NCI-H1436 treated with DMSO at 0.1 percent for 48 hours (cell line): ENCODE data around the gene CD83.
"Not testable (repeated sequence)": the region's sequence is repeated elsewhere in the genome, so short reads cannot be mapped to it uniquely, and the experiment has no call there.

Experiments used
- DNase-seq: peaks from one replicate; lab custom pipeline; 2025; lab: John Stamatoyannopoulos, UW

CD83 gene

DNA sequence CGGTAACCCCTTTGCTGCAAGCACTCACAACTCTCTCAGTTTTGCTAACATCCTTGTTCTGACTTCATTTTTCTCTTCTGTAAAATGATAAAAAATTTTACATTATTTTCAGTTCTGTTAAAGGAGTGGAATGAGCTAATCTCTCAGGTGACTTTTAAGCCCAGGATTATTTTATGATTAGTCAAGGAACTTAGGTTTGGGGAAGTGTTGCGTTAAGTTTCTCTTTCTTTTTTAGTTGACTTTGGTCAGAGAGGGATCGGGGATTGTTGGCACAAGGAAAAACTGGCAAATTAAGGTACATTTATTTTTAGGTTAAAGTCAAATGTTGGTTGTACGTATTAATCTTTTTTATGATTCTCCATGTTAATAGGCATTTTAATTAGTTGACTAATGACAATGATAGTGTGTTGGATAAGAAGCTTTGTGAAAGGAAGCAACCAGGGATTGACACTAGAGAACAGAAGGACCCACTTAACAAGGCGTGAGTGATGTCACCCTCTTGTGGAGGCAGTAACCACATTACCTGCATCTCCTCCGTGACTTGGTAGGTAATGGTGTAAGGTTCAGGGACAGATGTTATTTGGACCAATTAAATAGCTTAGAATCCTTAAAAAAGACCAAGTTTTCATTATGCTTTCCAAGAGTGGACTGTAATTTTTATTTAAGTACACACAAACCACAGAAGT, 31.6 kb downstream of the CD83 start:
- DNase-seq, result no peak

DNA sequence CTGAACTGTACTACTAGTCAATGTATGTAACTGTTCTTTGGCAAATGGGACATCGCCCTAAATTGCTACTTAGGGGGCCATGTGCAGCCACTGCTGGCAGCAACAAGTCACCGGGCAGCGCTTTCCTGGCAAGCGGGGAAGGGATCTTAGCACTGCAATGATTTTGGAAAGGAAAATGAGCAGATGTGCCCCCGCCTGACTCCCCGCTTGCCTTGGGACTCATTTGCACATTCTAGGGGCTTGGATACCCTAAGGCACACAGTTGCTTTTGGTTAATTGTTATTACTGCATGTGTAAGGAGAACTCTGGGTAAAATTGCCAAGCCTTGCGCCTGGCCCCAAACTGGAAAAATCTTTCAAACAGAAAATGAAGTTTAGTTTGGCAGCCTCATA, 32.2 kb downstream of the CD83 start:
- no peak for DNase-seq

DNA sequence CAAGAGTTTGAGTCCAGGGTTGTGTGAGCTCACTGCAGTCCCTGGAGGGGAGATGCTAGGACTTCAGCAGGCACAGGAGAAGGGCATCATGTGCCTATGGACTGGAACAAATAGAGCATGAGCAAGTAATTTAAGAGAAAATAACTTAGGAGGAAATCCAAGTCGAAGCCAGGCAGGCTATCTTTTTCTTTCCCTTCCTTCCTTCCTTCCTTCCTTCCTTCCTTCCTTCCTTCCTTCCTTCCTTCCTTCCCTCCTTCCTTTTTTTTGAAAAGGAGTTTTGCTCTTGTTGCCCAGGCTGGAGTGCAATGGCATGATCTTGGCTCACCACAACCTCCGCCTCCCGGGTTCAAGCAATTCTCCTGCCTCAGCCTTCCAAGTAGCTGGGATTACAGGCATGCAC, 33.7 kb downstream of the CD83 start:
- not testable (repeated sequence) for DNase-seq

DNA sequence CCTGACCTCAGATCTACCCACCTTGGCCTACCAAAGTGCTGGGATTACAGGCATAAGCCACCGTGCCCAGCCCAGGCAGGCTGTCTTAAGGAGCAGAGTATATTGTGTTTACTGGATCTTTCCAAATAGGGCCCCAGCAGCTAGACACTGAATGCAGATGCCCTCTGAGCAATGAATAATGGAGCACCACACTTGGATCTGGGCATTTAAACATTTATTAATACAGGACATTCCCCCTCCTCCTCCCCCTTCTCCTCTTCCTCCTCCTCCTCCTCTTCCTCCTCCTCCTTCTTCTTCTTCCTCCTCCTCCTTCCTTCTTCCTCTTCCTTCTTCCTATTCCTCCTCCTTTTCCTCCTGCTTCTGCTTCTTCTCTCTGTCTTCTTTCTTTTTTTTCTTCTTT, 34.2 kb downstream of the CD83 start:
- no peak for DNase-seq

DNA sequence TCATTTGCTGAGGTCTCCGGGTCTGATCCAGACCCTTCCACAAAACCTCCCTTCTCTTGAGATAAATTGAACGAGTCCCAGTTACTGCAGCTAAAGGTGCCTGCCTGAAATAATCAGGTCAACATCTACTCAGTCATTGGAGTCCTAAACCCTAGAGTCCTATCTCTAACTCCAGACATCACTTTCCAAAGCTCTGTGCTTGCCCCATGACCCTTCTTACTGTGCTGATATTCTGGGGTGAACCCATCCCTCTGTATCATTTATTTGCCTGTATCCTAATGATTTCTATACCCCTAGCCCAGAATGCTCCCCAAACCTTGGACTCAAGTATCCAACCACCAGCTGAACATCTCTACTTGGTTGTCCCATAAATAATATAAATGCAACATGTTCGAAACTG, 35.7 kb downstream of the CD83 start:
- DNase-seq, result no peak

DNA sequence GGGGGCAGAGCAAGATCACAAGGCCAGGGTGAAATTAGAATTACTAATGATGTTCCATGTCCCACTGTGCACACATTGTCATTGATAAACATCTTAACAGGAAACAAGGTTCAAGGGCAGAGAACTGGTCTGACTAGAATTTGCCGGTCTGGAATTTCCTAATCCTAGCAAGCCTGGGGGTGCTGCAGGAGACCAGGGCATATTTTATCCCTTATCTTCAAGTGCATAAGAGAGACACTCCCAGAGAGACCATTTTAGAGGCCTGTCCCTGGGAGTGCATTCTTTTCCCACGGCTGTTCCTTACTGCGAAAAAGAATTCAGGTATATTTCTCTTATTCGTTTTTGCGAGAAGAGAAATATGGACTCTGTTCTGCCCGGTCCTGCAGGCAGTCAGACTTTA, 41.5 kb downstream of the CD83 start:
- no peak for DNase-seq

DNA sequence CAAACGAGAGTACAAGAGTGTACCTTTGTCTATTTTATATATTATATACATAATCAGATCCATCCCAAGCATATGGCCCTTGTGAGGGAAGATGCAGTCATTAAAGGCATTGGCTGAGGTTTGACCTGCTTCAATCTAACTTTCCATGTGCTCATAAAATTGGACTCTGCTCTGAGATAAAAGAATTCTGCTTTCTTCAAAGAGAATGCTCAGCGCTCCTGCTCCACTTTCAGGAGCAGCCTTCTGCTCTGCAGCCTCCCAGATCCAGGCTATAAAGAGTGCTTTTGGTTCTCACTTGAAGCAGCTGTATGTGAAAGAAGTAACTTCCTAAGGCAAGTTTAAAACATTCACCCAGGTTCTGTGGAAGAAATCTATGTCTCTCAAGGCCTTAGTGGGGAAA, 45.3 kb downstream of the CD83 start:
- no peak for DNase-seq

DNA sequence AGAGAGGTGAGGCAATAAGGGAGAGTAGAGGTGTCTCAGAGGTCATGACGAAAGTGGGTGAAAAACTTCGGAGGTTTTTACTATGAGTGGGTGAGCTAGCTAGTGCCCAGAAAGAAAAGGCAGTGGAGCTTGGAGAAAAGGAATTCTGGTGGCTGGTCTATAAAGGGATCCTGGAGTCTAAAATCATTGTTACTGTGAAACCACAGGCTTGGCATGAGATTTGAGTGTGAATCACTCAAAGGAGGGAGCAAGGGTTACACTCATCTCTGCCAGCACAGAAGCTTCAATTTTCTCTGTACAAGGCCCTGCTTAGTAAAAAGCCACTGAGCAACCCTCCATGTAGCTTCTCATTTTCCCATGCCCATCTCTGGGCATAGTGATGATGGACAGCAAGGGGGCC, 47.5 kb downstream of the CD83 start:
- DNase-seq, result no peak

DNA sequence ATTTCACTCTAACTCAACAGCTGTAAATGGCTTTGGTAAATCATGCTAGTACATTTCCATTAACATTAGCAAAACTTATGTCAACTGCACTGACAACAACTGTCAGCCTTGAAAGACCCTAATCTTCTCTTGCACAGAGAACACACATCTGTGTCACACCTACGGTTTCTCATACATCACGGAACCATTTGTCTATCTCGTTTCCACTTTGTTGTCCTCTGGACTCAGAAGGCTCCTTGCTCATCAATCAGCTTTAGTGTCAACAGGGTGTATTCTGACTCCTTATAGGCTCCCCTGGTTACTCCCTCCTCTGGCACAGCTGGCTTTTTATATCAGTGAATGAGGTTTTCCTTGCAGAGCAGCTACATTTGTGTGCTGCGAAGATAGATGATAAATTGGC, 49.3 kb downstream of the CD83 start:
- DNase-seq, result no peak

DNA sequence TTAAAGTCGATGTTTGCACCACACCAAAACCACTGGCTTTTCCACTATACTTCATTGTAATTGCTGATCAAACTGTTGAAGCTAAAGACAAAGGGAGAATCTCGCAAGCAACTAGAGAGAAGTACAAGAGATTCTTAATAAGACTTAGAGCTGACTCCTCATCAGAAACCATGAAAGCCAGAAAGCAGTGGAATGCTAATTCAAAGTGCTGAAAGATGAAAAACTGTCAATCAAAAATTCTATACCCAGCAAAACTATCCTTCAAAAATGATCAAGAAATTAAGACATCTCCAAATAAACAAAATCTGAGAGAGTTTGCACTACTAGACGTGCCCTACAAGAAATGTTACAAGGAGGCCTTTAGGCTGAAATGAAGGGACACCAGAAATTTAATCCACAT, 52.6 kb downstream of the CD83 start:
- no peak for DNase-seq

DNA sequence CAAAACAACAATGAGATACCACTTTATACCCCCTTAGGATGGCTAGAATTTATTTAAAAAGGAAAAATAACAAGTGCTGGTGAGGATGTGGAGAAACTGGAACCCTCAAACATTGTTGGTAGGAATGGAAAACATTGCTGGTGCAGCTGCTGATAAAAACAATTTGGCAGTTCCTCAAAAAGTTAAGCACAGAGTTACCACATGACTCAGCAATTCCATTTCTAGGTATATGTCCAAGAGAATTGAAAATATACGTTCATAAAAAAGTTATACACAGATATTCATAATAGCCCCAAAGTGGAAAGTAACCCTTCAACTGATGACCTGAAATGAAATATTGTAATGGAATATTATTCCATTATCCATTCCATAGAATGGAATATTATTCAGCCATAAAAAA, 55.0 kb downstream of the CD83 start:
- DNase-seq, result no peak

DNA sequence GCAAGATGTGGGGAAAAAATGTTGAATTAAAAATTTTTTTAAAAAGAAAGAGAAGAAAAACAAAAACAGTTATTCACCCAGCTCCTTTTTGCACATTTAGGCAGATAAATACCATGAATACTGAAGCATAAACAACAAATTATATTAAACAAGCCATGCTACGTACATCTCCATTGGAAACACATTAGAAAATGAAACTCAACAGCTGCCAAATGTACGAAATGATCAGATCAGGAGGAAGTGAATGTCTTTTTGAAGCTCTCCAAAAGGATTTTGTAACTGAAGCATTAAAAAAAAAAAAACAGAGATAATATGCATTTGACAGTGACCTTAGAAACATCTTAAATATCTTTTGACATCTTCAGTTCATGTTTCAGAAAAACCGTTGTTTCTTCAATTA, 56.7 kb downstream of the CD83 start:
- DNase-seq, result no peak

DNA sequence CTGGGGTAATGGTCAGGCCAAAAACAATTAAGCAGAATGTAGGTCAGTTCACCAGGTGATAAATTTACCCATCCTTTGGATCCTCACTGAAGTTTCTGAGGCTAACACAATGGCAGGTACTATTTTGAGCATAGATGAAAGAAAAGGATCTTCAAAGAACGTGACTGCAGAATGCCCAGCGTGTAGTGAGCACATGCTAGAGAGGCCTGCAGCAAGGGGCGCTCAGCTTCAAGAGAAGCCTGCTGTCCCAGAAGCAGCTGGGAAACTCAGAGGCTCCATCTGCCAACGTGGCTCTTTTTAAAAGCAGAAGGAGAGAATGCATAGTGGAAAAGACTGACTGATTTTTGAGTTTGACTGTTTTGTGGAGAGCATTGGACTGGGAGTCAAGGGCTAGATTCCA, 57.4 kb downstream of the CD83 start:
- no peak for DNase-seq

DNA sequence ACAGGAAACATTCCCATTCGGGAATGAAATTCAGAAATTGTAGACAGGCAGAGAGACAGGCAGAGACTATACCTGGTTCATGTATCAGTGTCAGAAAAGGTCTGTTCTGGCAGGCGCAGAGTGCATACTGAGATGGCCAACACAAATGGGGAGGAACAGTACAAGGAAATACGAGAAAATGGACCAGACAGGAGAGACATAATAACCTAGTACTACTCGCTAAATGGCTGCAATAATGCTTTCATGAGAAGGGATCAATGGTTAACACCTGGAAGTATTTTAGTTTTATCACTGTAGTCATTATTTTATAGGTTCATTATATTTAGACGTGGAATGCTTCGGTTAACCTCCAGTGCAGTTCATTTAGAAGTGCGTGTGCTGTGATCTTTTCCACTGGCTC, 58.9 kb downstream of the CD83 start:
- DNase-seq, result no peak

DNA sequence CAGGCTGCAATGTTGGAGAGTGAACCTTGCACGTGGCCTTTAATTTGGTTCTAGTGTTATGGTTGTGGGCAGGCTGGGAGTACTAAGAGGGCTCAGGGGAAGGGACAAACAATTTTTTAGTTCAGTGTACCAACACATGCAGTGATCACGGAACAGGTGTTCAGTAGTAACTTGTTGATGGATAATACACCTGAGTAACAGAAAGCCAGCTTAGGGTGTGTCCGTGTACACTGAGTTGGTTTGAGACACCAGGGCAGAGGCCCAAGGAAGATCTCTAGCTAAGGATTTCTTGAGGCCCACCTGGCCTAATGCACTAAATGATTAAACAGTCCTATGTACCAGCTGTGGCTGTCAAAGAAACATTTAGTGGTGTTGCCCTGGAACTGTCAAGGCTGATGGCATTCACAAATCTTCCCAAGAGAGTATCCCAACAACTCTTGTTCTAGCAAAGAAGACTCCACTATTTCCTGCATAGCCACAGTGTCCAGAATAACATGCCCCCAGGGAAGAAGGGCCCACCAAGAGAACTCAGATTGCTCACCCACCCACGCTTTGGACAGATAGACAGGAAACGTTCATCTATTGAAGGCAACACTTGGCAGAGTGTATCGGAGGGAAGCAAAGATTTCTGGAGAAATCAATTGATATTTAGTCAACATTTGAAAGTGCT, 60.0 kb downstream of the CD83 start:
- no peak for DNase-seq

DNA sequence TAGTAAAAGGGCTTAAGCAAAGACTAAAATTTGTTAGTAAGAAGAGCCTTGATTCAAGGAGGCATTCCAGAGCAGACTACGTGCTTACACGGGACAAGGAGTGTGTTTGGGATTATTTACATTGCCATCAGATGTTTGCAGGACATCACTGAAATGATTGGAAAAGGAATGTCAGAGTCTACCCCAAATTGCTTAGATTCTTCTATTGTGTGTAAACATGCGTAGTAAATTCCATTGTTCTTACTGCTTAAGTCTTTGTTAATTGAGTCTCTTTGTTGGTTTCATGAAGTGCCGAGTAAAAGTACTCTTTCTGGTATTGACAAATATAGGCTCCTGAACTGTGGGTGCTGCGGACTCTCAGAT, 60.5 kb downstream of the CD83 start:
- DNase-seq, result no peak

DNA sequence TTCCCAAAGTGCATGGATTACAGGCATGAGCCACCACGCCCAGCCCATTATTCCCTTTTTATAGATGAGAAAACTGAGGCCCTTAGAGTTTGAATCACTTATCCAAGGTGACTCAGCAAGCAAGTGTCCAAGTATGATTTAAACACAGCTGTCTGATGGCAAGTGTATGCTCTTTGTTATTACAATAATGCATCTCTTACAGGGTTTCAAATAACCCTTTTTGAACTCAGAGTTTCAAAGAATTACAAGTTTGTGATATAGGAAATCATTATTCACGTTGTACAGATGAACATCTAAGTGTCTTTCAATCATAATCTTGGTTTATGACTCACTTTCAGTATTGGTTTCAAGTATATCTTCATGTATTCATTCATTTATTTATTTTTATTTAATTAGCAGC, 63.0 kb downstream of the CD83 start:
- no peak for DNase-seq

DNA sequence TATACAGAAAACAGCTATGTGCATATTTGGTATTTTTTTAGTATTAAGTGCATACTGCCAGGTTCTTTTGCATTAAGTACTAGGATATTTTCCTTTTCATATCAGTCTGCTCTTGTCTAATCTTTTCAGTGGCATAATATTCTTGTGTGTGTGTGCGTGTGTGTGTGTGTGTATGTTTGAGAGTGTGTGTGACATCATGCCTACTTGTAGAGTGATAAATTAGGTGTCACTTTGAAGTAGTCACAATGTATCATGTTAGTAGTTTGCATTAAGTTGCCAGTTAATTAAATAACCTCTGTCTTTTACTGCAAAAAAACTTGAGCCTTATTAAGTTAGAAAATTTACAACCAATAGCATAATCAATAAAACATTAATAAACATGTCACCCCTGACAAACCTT, 65.3 kb downstream of the CD83 start:
- no peak for DNase-seq
